Activated gamma-delta T cell (primary cell): ENCODE results near the gene GABRB1.

Experiments used
- DNase-seq: peaks from one replicate; lab custom pipeline; 2025; lab: John Stamatoyannopoulos, UW

The GABRB1 gene

GRCh38 chr4:47049347-47049746 is 18.0 kb downstream of the GABRB1 start:
- no peak for DNase-seq

GRCh38 chr4:47050761-47051725 is 19.7 kb downstream of the GABRB1 start:
- DNase-seq, result no peak

- no peak for DNase-seq
Observed at GRCh38 chr4:47053485-47053884, 22.1 kb downstream of the GABRB1 start.

GRCh38 chr4:47054130-47054529 is 22.8 kb downstream of the GABRB1 start:
- DNase-seq, result no peak

- DNase-seq, result no peak
Observed at GRCh38 chr4:47057991-47058390, 26.6 kb downstream of the GABRB1 start.

- no peak for DNase-seq
Observed at GRCh38 chr4:47060561-47060960, 29.2 kb downstream of the GABRB1 start.

- DNase-seq, result no peak
Observed at GRCh38 chr4:47061435-47061834, 30.1 kb downstream of the GABRB1 start.

- no peak for DNase-seq
Observed at GRCh38 chr4:47065051-47065481, 33.7 kb downstream of the GABRB1 start.

GRCh38 chr4:47068986-47069385 is 37.6 kb downstream of the GABRB1 start:
- DNase-seq, result no peak

GRCh38 chr4:47071901-47072341 is 40.6 kb downstream of the GABRB1 start:
- DNase-seq, result no peak

GRCh38 chr4:47073647-47074046 is 42.3 kb downstream of the GABRB1 start:
- DNase-seq, result no peak

GRCh38 chr4:47074816-47075215 is 43.4 kb downstream of the GABRB1 start:
- DNase-seq, result no peak

- no peak for DNase-seq
Observed at GRCh38 chr4:47075262-47075661, 43.9 kb downstream of the GABRB1 start.

- DNase-seq, result no peak
Observed at GRCh38 chr4:47075919-47076318, 44.6 kb downstream of the GABRB1 start.

- DNase-seq, result no peak
Observed at GRCh38 chr4:47084111-47084510, 52.7 kb downstream of the GABRB1 start.

- no peak for DNase-seq
Observed at GRCh38 chr4:47084795-47085194, 53.4 kb downstream of the GABRB1 start.

- no peak for DNase-seq
Observed at GRCh38 chr4:47088298-47088697, 56.9 kb downstream of the GABRB1 start.

GRCh38 chr4:47095884-47096283 is 64.5 kb downstream of the GABRB1 start:
- DNase-seq, result no peak

- no peak for DNase-seq
Observed at GRCh38 chr4:47101453-47101852, 70.1 kb downstream of the GABRB1 start.

GRCh38 chr4:47104986-47105385 is 73.6 kb downstream of the GABRB1 start:
- DNase-seq, result no peak

- no peak for DNase-seq
Observed at GRCh38 chr4:47106561-47106960, 75.2 kb downstream of the GABRB1 start.

GRCh38 chr4:47109379-47109778 is 78.0 kb downstream of the GABRB1 start:
- no peak for DNase-seq

GRCh38 chr4:47110546-47111132 is 79.3 kb downstream of the GABRB1 start:
- DNase-seq, result no peak
